Skeletal muscle tissue (tissue), 4 donors: ENCODE results near the gene DUSP23. TPM values are rescaled to one million over a fixed set of nuclear protein-coding genes. Genes with fewer than 3 reads are reported as not detected.

ENCODE experiments used
- H3K27ac ChIP-seq: one replicate; pipeline ENCODE4 v1.7.0; 2013; ENCODE audit warnings: mild to moderate bottlenecking, low read depth, low read length, inconsistent platforms
- H3K27me3 ChIP-seq, 3 donors: one replicate each; pipeline ENCODE4 v1.7.0; 2013; ENCODE audit warnings: low read length in 3 of 3; ENCODE audit not compliant: control insufficient read depth in 3 of 3, insufficient read depth in 3 of 3
- H3K36me3 ChIP-seq, 3 donors: one replicate each; pipeline ENCODE4 v1.7.0; 2013; ENCODE audit warnings: low read length in 3 of 3; ENCODE audit not compliant: control insufficient read depth in 3 of 3, insufficient read depth in 3 of 3
- H3K4me1 ChIP-seq, 3 donors: one replicate each; pipeline ENCODE4 v1.7.0; 2013; ENCODE audit warnings: low read length in 3 of 3, mild to moderate bottlenecking in 3 of 3; ENCODE audit not compliant: control insufficient read depth in 3 of 3, insufficient read depth in 3 of 3
- H3K4me3 ChIP-seq, 3 donors: one replicate each; pipeline ENCODE4 v1.7.0; 2013; ENCODE audit warnings: low read length in 3 of 3
- H3K9ac ChIP-seq, 3 donors: one replicate each; pipeline ENCODE4 v1.7.0; 2013; ENCODE audit warnings: low read length in 3 of 3, mild to moderate bottlenecking in 3 of 3, moderate library complexity in 2 of 3, low read depth in 1 of 3
- H3K9me3 ChIP-seq, 3 donors: one replicate each; pipeline ENCODE4 v1.7.0; 2013; ENCODE audit warnings: low read length in 3 of 3; ENCODE audit not compliant: control insufficient read depth in 3 of 3
- total RNA-seq: library from RNA; depleted of rRNA; stranded (reverse); fragments of >200 nt; gene quantifications from one replicate; pipeline ENCODE4 v1.2.3, GENCODE V29; 2014
- donor health status: Osteomylitis.

The DUSP23 gene
- total RNA-seq, 1 donor from 2014 or later = 7.3 TPM

GRCh38 chr1:159753386-159753785 lies 27.4 kb upstream of the DUSP23 start:
- peaks cover 0 to 6% (median 5%) of the 10 kb centered on the region in 3 donors for H3K4me1 ChIP-seq
- H3K9ac ChIP-seq = no peak overlapping the region
- H3K36me3 ChIP-seq = no peaks in the 10 kb centered on the region
- H3K4me3 ChIP-seq = no peak overlapping the region
- H3K9me3 ChIP-seq = no peaks in the 10 kb centered on the region
- peak overlapping the region; percentile 63 for H3K27ac ChIP-seq
- H3K27me3 ChIP-seq = peaks cover 0 to 3% (median 0%) of the 10 kb centered on the region in 3 donors

- Histone ChIP-seq H3K27ac (no peak overlapping the region), H3K9me3 (no peaks in the 10 kb centered on the region), H3K9ac (no peak overlapping the region)
Observed at GRCh38 chr1:159755451-159756007, 25.2 kb upstream of the DUSP23 start.

GRCh38 chr1:159756397-159756796 lies 24.4 kb upstream of the DUSP23 start:
- Histone ChIP-seq H3K27ac (no peak overlapping the region), H3K9me3 (no peaks in the 10 kb centered on the region), H3K4me1 (peaks cover 0 to 6% (median 5%) of the 10 kb centered on the region in 3 donors), H3K4me3 (no peak overlapping the region), H3K27me3 (peaks cover 0 to 3% (median 0%) of the 10 kb centered on the region in 3 donors), H3K36me3 (no peaks in the 10 kb centered on the region), H3K9ac (no peak overlapping the region)

More at GRCh38 chr1:159755451-159756007, 25.2 kb upstream of the DUSP23 start:
- Histone ChIP-seq H3K4me3 (no peak overlapping the region), H3K36me3 (no peaks in the 10 kb centered on the region), H3K4me1 (peaks cover 0 to 6% (median 5%) of the 10 kb centered on the region in 3 donors), H3K27me3 (peaks cover 0 to 3% (median 0%) of the 10 kb centered on the region in 3 donors)

GRCh38 chr1:159763686-159764085 lies 17.1 kb upstream of the DUSP23 start:
- Histone ChIP-seq H3K27ac (no peak overlapping the region), H3K4me1 (no peaks in the 10 kb centered on the region), H3K9ac (no peak overlapping the region), H3K9me3 (no peaks in the 10 kb centered on the region), H3K36me3 (no peaks in the 10 kb centered on the region), H3K4me3 (no peak overlapping the region), H3K27me3 (no peaks in the 10 kb centered on the region)

- no peaks in the 10 kb centered on the region for H3K36me3 ChIP-seq
- no peak overlapping the region for H3K4me3 ChIP-seq
- no peak overlapping the region for H3K27ac ChIP-seq
- H3K27me3 ChIP-seq = no peaks in the 10 kb centered on the region
- H3K9me3 ChIP-seq = no peaks in the 10 kb centered on the region
- H3K9ac ChIP-seq = no peak overlapping the region
- no peaks in the 10 kb centered on the region for H3K4me1 ChIP-seq
Observed at GRCh38 chr1:159765806-159766205, 15.0 kb upstream of the DUSP23 start.

- Histone ChIP-seq H3K27ac (no peak overlapping the region), H3K36me3 (no peaks in the 10 kb centered on the region), H3K4me3 (no peak overlapping the region), H3K9me3 (no peaks in the 10 kb centered on the region), H3K9ac (no peak overlapping the region), H3K27me3 (no peaks in the 10 kb centered on the region), H3K4me1 (no peaks in the 10 kb centered on the region)
Observed at GRCh38 chr1:159771127-159771895, 9.5 kb upstream of the DUSP23 start.

GRCh38 chr1:159774465-159774864 lies 6.3 kb upstream of the DUSP23 start:
- Histone ChIP-seq H3K36me3 (no peaks in the 10 kb centered on the region), H3K27me3 (no peaks in the 10 kb centered on the region), H3K4me1 (peaks cover 0 to 6% (median 5%) of the 10 kb centered on the region in 3 donors), H3K9ac (no peak overlapping the region), H3K4me3 (no peak overlapping the region), H3K27ac (peak overlapping the region; percentile 22), H3K9me3 (no peaks in the 10 kb centered on the region)

- Histone ChIP-seq H3K27ac (no peak overlapping the region), H3K4me1 (peaks cover 5 to 9% (median 6%) of the 10 kb centered on the region in 3 donors), H3K27me3 (no peaks in the 10 kb centered on the region), H3K4me3 (no peak overlapping the region), H3K9ac (no peak overlapping the region), H3K9me3 (no peaks in the 10 kb centered on the region), H3K36me3 (no peaks in the 10 kb centered on the region)
Observed at GRCh38 chr1:159775716-159776115, 5.0 kb upstream of the DUSP23 start.

- Histone ChIP-seq H3K27ac (peak overlapping the region; percentile 51), H3K4me1 (peaks cover 9 to 16% (median 15%) of the 10 kb centered on the region in 3 donors)
Observed at GRCh38 chr1:159778266-159778665, 2.5 kb upstream of the DUSP23 start.

GRCh38 chr1:159779403-159779851 lies 1.3 kb upstream of the DUSP23 start:
- H3K4me3 ChIP-seq = no peak overlapping the region
- H3K9me3 ChIP-seq = no peaks in the 10 kb centered on the region
- peak overlapping the region; percentile 51 for H3K27ac ChIP-seq
- no peaks in the 10 kb centered on the region for H3K36me3 ChIP-seq
- H3K9ac ChIP-seq = no peak overlapping the region
- peaks cover 9 to 16% (median 15%) of the 10 kb centered on the region in 3 donors for H3K4me1 ChIP-seq
- H3K27me3 ChIP-seq = no peaks in the 10 kb centered on the region

More at GRCh38 chr1:159778266-159778665, 2.5 kb upstream of the DUSP23 start:
- Histone ChIP-seq H3K9ac (no peak overlapping the region), H3K4me3 (no peak overlapping the region), H3K9me3 (no peaks in the 10 kb centered on the region), H3K36me3 (no peaks in the 10 kb centered on the region), H3K27me3 (no peaks in the 10 kb centered on the region)
